HG03378 (cell line): ENCODE measurements around the gene TMPRSS2.

Experiments
- ATAC-seq: cut with Tn5 transposase; IDR thresholded peaks from one replicate; pipeline ENCODE4 v1.9.1; 2021; ENCODE audit warnings: mild to moderate bottlenecking, moderate library complexity; ENCODE audit not compliant: unreplicated experiment

The TMPRSS2 gene

DNA sequence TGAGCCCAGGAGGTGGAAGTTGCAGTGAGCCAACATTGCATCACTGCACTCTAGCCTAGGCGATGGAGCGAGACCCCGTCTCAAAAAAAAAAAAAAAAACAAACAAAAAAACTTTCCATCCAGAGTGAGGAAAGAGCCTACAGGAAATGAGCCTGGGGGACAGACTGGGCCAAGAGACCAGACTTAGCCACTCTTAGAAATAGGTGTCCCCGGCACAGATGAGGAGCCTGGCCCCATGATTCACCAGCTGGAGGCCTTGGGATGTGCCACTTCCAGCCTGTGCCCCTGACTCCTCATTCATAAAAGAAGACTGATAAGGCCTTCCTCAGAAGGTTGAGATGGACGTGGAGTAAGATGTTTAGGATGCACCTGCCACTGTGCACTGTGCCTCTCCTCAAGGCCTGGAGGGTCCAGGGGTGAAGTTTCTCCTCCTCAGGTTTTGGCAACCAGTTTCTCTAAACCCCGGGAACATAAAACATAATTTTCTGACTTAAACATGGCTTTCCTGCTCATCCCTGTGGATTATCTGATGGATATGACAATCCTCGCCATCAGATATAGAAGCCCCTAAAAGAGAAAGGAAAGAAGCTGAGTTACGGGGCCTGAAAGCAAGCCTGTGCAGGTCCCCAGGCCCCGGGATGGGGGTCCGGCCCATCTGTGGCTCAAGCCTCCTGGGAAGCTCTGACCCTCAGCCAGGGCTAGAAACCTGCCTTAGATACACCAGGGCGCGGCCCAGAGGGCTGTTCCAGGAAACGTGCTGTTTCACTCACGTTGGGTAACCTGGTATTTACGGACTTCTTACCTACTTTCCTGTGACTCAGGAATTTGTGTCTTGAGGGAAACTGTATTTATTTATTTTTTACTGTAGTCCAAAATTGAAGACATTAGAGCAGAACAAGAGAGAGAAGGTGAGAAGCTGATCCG is 55.9 kb downstream of the TMPRSS2 start:
- ATAC-seq: no peak

DNA sequence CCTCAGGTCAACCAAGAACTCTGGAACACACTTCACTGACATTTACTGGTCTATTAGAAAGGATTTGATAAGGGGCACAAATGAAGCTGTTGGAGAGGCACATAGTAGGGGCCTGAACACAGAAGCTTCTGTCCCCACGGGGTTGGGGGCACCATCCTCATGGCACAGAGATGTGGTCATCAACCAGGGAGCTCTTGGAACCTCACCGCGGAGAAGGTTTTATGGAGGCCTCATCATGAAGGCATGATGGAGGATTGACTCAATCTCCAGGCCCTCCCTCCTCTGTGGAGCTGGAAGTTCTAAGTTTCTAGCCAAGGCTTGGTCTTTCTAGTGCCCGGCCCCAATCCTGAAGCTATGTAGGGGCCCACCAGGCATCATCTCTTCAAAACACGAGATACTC is 58.3 kb downstream of the TMPRSS2 start:
- no peak for ATAC-seq

DNA sequence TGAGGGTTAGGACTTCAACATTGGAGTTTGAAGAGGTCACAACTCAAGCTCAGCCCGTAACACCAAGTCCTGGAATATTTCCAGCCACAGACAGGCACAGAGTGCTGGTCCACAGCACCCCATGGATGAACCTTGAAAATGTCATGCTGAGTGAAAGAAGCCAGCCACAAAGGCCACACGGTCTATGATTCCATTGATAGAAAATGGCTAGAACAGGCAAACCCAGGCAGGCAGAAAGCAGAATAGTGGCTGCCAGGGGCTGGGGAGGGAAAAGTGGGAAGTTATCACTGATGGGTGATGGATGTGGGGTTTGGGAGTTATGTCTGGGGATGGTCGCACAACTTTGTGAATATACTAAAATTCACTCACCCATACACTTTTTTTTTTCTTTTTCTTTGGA is 60.6 kb downstream of the TMPRSS2 start:
- no peak for ATAC-seq

DNA sequence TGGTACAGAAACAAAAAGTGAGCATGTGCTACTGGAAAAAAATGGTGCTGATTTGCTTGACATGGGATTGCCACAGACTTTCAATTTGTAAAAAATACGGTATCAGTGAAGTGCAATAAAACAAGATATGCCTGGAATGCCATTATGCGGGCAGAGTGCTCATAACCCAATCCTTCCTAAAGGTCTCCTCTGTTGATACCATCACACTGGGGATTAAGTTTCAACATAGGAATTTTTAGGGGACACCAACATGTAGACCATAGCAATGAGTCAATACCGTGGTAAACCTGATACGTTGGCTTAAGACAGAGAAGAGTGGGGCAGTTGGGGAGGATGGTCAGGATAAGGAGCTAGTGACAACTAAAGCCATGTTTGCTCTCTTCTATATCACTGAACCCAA is 61.4 kb downstream of the TMPRSS2 start:
- ATAC-seq: no peak

DNA sequence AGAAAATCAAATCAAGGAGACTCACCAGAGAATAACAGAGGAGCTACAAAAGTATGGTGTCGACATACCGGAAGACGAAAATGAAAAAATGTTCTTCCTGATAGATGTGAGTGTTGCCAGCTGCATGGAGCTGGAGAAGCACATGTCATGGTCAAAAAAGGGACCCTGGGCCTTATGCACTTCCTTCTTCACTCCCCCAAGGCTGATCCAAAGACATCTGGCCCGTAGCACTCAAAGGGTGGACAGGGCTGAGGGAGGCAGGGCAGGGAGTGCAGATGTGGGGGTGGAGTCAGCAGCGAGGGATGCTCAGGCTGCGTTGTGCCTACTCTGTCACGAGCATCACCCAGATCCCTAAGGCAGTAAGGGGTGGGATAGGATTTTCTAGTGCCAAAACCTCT is 62.5 kb downstream of the TMPRSS2 start:
- no peak for ATAC-seq

DNA sequence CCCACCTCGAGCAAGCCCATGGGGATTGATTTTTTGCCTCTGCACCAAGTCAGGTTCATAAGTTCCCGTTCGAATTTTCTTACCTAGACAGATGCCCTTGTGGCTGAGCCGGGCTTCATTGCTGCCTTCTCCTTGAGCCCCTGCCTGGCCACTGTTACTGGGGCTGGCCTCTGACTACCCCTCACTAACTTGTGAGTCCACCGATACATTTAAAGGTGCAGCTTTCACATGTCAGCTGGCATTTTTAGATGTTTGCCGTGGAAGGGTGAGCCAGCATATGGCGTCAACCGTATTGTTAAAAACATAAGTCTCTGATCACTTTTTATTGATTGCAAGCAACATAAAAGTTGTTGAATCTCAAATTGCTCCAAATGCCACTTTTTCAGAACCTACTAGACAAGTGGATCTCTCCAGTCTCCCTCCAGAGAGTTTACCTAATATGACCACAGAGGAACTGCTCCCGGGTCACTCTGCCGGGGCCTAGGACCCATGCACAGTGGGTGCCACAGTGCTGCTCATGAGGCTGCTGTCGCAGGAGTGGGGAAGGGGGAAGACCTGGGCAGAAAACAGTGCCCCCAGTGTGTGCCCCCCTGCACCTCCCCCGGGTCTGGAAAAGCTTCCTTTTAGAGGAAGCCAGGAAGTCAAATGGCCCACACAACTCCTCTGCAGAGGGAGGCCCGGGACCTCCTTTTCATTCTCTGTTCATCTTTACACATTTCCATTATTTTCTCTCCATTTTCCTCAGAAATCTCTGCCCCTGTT is 63.1 kb downstream of the TMPRSS2 start:
- ATAC-seq: no peak

DNA sequence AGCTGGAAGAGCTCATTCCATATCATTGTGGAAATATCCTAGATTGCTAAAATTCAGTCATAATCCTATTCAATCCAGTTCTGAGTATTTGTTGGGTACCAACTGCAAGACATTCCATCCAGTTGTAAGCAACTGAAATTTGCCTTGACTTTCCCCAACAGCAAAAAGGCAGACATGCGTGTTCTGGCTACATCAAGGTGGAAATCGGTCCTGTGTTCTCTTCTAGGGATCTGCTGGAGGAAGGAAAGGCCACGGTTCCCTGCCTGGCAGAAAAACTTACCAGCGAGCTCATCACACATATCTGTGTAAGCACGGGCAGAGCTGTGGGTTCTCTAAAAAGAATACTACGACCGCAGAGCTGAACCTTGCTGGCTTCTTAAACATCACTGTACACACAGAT is 64.4 kb downstream of the TMPRSS2 start:
- no peak for ATAC-seq

DNA sequence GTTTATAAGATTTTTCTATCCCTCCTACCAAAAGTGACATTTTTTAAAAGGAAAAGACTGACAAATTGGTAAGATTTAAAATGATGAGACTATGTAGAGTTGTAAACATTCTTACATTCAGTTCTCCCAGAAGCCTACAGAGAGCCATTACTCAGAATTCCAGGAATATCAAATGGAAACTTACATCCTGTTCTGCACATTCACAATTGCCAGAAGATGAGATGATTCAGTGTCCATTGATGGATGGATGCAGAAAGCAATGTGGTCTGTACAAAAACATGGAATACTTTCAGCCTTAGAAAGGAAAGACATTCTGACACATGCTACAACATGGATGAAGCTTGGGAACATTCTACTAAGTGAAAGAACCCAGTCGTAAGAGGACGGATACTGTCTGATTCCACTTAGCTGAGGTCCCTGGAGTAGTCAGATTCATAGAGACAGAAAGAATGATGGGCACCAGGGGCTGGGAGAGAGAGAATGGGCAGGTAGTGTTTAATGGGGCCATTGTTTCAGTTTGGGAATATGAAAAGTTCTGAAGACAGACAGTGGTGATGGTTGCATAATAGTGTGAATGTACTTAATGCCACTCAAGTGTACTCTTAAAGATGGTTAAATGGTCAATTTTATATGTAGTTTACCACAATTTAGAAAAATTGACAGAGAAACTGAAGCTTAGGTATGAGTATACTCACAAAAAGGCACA is 65.3 kb downstream of the TMPRSS2 start:
- ATAC-seq: no peak

DNA sequence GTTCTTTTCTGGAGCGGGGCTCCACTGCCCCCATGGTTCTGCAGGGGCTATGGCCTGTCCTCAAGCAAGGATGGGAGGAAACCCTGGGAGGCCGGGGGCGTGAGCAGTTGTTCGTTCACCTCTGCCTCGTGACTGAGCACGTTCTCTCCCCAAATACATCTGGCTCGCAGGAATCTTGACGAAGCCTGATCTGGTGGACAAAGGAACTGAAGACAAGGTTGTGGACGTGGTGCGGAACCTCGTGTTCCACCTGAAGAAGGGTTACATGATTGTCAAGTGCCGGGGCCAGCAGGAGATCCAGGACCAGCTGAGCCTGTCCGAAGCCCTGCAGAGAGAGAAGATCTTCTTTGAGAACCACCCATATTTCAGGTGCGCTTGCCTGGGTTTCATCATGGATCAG is 66.4 kb downstream of the TMPRSS2 start:
- no peak for ATAC-seq

DNA sequence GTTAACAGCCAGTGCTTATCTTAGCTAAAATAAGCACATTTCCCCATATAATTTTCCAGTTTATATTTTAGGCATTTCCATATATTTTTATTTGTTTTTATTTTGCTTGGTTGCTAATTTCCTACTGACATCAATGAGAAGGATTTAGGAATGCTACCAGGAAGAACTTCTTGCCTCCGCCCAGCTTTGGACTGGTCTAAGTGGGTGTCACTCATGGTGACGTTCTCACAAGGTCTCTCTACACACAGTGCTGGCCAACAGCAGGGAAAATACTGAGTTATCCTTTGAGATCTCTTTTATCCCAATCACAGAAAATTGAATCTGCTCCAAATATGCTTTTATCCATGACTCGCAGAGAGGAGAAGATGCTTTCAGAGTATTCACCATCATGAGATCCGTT is 68.7 kb downstream of the TMPRSS2 start:
- no peak for ATAC-seq

DNA sequence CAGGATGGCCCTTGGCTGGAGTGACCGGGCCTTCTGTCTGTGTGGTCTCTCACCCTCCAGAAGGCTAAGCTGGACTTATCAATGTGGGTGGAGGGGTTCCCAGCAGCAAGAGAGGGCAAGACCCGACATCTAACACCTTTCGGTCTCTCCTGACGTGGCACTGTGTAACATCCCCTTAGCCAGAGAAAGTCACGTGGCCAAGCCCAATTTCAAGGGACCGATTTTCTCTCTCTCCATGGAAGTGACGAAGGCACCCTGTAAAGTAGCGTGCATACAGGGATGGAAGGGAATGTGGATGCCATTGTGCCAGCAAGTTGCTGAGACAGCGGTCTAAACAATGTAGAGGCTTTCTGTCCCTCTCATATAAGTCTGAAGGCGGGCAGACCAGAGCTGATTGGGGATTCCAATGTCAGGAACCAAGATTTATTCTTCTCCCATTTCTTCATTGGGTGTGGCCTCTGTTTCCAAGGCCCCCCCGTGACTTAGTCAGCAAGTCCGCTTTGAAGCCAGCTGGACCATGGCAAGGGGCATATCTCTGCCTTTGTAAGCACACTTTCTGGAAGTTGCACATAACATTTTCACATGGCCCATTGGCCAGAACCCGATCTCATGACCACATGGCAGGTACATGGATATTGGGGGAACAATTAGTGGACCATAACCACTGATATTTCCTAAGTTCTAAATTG is 69.4 kb downstream of the TMPRSS2 start:
- no peak for ATAC-seq

DNA sequence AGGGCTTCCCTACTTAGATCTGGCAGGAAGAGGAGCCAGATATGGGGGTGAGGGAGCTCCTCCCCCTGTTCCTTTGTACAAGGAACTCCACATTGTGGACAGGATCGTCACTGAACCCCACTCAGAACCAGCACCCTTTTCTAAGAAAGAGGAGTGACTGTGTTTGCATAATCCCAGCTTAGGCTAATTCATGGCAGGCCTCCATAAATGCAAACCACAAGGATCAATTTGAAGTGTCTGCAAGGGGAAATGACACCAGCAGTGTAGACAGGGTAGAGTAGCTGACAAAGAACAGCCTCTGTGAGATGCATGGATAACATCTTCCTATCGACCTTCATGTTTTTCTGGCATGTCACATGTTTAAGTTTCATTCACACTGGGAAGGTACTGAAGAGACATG is 70.2 kb downstream of the TMPRSS2 start:
- no peak for ATAC-seq

DNA sequence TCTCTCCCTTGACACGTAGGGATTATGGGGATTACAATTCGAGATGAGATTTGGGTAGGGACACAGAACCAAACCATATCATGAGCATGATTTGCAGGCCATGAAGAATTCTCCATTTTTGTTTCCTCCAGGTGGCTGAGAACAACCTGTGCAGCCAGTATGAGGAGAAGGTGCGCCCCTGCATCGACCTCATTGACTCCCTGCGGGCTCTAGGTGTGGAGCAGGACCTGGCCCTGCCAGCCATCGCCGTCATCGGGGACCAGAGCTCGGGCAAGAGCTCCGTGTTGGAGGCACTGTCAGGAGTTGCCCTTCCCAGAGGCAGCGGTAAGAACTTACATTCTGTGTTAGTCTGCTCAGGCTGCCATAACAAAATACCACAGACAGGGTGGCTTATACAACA is 72.3 kb downstream of the TMPRSS2 start:
- no peak for ATAC-seq

DNA sequence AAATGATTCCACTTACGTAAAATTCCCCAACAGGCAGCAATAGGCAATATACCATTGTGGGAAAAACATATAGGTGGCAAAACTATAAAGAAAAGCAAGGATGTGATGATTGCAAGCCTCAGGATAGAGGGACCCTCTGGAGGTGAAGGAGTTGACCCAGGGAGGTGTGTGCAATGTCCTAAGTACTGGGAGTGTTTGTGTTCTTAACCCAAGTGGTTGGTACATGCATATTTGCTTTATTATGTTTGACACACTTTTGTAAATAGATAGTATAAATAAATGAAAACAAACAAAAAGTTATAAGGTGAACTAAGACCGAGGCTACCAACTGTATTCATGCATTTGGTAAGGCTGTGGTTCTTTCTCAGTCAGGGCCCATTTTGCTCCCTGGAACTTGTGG is 74.4 kb downstream of the TMPRSS2 start:
- no peak for ATAC-seq

DNA sequence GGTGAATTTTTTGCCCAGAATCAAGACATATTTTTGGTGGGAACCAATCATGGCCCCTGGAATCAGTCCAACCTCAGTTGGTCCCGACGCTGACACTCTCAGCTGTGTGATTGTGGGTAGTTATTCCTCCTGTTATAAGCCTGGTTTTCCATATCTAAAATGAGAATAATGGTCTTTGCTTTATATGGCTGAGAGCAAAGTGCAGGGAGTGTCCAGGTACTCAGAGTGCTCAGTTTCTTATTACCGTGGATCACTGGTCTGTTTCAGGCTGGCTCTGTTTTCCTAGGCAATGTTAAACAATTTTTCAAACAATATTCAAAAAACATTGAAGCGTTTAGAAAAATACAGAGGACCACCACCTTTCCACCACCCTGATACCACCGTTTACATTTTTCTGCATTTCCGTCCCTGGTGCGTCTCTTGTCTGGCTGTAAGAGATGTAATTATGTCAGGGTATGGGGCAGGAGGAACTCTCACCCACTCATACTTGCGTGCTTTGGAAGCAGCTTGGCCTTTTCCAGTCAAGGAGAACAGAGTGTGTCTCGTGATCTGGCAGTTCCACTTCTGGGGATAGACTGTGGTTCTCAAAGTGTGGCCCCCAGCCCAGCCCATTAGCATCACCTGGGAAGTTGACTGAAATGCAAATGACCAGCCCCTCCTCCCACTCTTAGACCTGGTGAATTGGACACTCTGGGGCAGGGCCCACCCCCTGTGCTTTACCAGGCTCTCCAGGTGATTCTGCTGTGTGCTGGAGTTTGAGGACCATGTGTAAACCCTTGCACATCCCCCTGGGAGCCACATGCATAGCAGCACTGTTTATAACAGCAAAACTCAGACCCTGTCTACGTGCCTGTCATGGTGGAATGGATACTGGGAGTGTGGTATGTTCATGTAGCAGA is 75.1 kb downstream of the TMPRSS2 start:
- ATAC-seq: no peak

DNA sequence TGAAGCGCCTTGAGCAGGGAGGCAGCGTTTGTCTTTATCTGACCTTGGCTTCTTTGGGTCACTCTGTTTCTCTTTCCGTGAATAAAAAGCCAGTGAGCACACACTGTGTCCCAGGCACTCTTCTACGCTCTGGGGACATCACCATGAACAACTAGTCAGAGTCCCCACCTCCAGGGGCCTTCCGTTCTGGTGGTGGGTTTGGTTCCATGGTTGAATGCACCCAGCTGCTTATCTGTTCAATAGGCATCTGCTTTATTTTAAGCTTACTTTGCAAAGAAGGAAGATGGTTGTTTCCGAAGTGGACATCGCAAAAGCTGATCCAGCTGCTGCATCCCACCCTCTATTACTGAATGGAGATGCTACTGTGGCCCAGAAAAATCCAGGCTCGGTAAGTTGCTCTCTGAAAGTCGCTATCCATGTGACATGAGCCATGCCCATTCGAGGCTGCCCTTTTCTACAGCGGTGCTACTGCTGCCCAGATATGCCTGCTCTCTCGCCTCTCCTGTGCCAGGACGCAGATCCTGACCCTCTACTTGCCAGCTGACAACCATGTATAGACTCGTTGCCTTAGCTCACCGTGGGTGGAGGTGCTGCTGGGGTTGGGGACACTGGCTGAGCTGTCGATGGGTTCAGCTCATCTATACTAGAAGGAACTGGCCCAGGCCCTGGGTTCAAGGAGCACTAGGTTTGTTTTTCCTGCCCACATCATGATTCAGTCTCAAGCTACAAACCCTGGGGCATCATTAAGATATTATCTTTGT is 76.0 kb downstream of the TMPRSS2 start:
- peak; percentile 76 for ATAC-seq

DNA sequence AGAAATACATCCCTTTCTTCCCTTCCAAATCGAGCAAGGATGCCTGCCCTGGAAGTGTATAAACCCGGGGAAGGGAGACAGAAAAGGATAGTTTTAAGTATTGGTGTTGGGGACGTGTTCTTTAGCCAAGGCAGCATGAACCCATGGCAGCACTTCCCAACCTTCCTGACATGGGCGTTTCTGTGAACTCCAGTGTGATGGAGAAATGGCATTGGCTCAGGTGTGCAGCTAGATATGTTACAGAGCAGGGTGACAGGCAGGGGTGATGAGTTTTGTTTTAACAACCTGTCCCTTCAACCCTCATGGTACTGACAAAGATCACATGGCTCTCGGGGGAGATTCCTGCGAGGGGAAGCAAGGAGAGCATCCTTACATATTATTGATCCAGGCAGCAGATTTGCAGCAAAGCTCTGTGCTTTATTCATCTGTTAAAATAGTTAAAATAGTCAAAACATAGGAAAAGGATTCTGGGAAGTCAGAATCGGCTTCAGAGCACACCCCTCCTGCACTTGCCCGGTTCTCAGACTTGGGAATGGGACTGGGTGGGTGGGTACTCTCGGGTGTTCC is 78.0 kb downstream of the TMPRSS2 start:
- ATAC-seq: no peak

DNA sequence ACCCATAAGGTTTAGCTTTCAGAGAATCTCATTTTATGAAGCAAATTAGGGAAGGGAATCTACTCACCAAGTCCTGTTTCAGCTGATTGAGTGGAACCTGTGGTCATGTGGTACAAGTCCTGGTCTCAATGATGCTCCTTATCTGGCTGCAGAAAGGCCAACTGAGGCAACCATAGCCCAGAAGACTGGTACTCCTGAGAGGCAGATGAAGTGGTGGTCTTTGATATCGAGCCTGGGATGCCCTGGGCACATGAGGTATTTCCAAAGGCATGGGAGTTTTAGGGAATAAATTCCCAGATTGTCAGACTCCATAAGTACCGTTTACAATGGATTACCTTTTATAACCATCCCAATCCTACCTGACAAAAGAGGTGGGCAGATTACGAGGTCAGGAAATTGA is 78.7 kb downstream of the TMPRSS2 start:
- ATAC-seq: no peak

DNA sequence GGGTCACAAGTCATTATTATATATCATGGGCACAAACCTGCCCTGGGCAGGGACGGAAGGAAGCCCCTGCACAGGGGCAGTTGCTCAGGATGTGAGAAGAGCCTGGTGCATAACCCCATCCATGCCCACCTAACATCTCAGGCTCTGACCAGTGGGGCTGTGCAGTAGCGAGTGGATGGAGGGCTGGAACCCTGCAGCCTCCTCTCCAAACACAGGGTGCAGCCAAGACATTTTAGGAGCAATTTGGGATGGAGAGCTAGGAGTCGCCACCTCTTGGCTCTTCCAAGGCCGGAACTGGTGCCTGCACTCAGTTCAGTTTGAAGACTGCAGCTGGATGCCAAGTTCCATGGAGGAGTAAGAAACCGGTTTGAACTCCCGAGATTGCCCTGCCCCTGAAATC is 79.1 kb downstream of the TMPRSS2 start:
- ATAC-seq: no peak
